ENCODE results near the gene AP1G2. TPM values are rescaled to one million over a fixed set of nuclear protein-coding genes. Genes with fewer than 3 reads are reported as not detected.

AP1G2 gene
- total and polyA plus RNA-seq, 2 of the 13 experiments (the other 11 are each of a cell fraction or from before 2014, with no cell fraction given), result 96.9 to 611 TPM

DNA sequence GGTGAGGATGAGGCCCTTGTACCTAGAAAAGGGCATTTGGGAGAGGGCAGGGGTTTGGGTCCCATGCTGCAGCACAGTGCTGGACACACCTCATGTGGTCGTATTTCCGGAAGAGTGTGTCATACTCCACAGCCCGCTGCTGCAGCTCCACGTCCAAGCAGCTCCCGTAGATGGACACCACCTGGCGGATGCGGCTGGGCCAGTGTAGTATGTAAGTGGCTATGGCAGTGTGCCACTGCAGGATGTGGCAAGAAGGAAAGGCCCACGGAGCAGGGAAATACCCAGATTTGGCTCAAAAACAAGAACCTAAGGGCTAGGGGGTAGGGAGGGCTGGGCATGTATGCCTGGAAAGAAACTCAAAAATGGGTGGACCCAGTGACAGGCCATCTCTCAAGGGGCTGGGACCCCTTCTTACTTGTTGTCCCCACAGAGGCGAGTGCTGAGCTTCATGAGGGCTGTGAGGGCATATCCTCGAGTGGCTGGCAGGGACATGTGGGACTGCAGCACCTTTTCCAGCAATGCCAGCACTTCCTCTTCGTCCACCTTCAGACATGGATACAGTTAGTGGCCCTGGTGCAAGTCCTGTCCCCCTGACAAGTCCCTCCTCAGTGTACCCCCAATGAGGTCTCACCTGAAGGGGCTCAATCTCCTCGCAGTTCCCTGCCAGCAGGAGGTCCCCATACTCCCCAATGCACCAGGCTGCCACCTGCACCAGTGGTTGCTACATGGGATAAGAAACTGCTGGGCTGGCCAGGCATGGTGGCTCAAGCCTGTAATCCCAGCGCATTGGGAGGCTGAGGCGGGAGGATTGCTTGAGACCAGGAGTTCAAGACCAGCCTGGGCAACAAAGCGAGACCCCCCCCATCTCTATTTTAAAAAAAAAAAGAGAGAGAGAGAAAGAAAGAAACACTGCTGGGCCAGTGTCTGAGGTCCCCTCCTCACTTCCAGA, 5.4 kb downstream of the AP1G2 start (continued):
- TF ChIP-seq, protein P1, sequence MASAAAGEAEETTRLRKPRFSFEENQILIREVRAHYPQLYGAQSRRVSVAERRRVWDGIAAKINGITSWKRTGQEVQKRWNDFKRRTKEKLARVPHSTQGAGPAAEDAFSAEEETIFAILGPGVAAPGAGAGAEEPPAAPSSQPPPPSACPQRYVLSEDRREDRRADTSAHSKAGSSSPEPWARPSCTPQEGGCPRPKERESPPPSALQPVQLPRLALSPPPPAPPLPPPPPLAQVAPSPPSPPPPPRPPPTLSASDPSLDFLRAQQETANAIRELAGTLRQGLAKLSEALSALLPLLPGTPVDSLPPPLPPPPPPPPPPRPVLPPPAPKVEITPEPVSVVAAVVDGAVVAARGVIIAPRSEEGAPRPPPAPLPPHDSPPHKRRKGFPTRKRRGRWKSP (CRISPR knock-in tag; IDR thresholded peaks at IDR 0.05), result no peak
- TF ChIP-seq SALL1 (CRISPR knock-in tag; IDR thresholded peaks at IDR 0.05) (no peak), ZNF326 (CRISPR knock-in tag; IDR thresholded peaks at IDR 0.05; ENCODE audit: borderline replicate concordance) (no peak), HNRNPUL1 (IDR thresholded peaks at IDR 0.05; ENCODE audit: low read depth, low read length) (no peak), FIP1L1 (IDR thresholded peaks at IDR 0.05; ENCODE audit: borderline replicate concordance, insufficient read depth, low read depth, low read length) (no peak), BHLHE40 (IDR thresholded peaks at IDR 0.05; ENCODE audit: low read length) (no peak), RBFOX2 (IDR thresholded peaks at IDR 0.05; ENCODE audit: low read depth, low read length) (peak; percentile 56), NR2F2 (IDR thresholded peaks at IDR 0.05; ENCODE audit: borderline replicate concordance, low read depth) (no peak), IKZF1 (IDR thresholded peaks at IDR 0.05) (no peak), ZNF570 (CRISPR knock-in tag; IDR thresholded peaks at IDR 0.05; ENCODE audit: borderline replicate concordance) (no peak), ZNF768 (CRISPR knock-in tag; IDR thresholded peaks at IDR 0.05) (peak; percentile 14; the same call in 1 of the 2 replicates), HOMEZ (CRISPR knock-in tag; IDR thresholded peaks at IDR 0.05; ENCODE audit: low read depth) (no peak), ZFP62 (CRISPR knock-in tag; IDR thresholded peaks at IDR 0.05) (no peak), ZNF296 (CRISPR knock-in tag; conservative IDR thresholded peaks at IDR 0.05) (peak; percentile 21; the same call in 1 of the 2 replicates), FOXA1 (IDR thresholded peaks at IDR 0.05) (no peak), FOXA1 (CRISPR knock-in tag; IDR thresholded peaks at IDR 0.05) (no peak), HOXA5 (CRISPR knock-in tag; IDR thresholded peaks at IDR 0.05) (no peak), ZNF235 (CRISPR knock-in tag; IDR thresholded peaks at IDR 0.05; ENCODE audit: borderline replicate concordance) (no peak), ZFP41 (CRISPR knock-in tag; IDR thresholded peaks at IDR 0.05; ENCODE audit: borderline replicate concordance) (peak; percentile 62; the same call in 1 of the 2 replicates), ZNF605 (CRISPR knock-in tag; IDR thresholded peaks at IDR 0.05) (no peak), RELA (CRISPR knock-in tag; IDR thresholded peaks at IDR 0.05) (no peak), ZSCAN29 (CRISPR knock-in tag; conservative IDR thresholded peaks at IDR 0.05) (peak; percentile 56; the same call in 1 of the 2 replicates)
- TF ChIP-seq, protein P2, sequence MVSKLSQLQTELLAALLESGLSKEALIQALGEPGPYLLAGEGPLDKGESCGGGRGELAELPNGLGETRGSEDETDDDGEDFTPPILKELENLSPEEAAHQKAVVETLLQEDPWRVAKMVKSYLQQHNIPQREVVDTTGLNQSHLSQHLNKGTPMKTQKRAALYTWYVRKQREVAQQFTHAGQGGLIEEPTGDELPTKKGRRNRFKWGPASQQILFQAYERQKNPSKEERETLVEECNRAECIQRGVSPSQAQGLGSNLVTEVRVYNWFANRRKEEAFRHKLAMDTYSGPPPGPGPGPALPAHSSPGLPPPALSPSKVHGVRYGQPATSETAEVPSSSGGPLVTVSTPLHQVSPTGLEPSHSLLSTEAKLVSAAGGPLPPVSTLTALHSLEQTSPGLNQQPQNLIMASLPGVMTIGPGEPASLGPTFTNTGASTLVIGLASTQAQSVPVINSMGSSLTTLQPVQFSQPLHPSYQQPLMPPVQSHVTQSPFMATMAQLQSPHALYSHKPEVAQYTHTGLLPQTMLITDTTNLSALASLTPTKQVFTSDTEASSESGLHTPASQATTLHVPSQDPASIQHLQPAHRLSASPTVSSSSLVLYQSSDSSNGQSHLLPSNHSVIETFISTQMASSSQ (IDR thresholded peaks at IDR 0.05; ENCODE audit: low read depth), result no peak
- TF ChIP-seq, protein P2 (CRISPR knock-in tag; IDR thresholded peaks at IDR 0.05; ENCODE audit: borderline replicate concordance), result 0 out of 2 replicates have a peak, but pooled peaks have one; percentile 50
